HepG2 (cell line): ENCODE measurements around the gene EML2. TPM values are rescaled to one million over a fixed set of nuclear protein-coding genes. Genes with fewer than 3 reads are reported as not detected.

Experiments used
- ATAC-seq: fragments of 200-7000 bp; cut with Tn5 transposase; 3 replicates; pipeline ENCODE4 v1.9.1; 2020; ENCODE audit warnings: mild to moderate bottlenecking, moderate library complexity
- BruUV-seq: library from RNA; stranded (reverse); fragments of 400-500 nt; replicated peaks from 2 replicates; lab custom pipeline; 2021; lab: Mats Ljungman, UMichigan
- CTCF ChIA-PET: fragments of 300-600 bp; formaldehyde crosslinking; extraction: SDS; loops from one replicate; lab custom pipeline; 2021; ENCODE audit warnings: low total read pairs, inconsistent platforms, low intra/inter-chr PET ratio; lab: Yijun Ruan, JAX
- POLR2A ChIA-PET: fragments of 350-600 bp; sonication (Branson Sonifier 250); formaldehyde crosslinking; loops from one replicate; lab custom pipeline; 2020; ENCODE audit warnings: antibody characterized with exemption, inconsistent platforms; lab: Yijun Ruan, JAX
- DNase-seq: peaks from one replicate; pipeline ENCODE4 v3.0.0-alpha.2; 2015; ENCODE audit warnings: low spot score
- FAIRE-seq: peaks from 3 replicates; lab custom pipeline; 2011; peaks lifted over from hg19 to GRCh38; lab: Jason Lieb, UNC
- H2AFZ ChIP-seq: one replicate; pipeline ENCODE4 v1.6.1; 2011; ENCODE audit warnings: low read length, inconsistent platforms
- H3K27ac ChIP-seq: fragments of 300-600 bp; 3 replicates; pipeline ENCODE4 v1.8.0; 2011; ENCODE audit warnings: mixed run types, mild to moderate bottlenecking, mixed read lengths, low read length, inconsistent platforms; ENCODE audit not compliant: insufficient read depth; ENCODE audit errors: extremely low read length
- H3K27me3 ChIP-seq, 2 experiments: fragments of 200-600 bp in 1 of 2; 2 replicates in 1 of 2; 3 replicates in 1 of 2; pipeline versions ENCODE4 v1.6.0 to v1.8.0; 2011; ENCODE audit warnings: low read length in 2 of 2, mild to moderate bottlenecking in 2 of 2, moderate library complexity in 2 of 2, inconsistent platforms in 1 of 2; ENCODE audit not compliant: insufficient read depth in 2 of 2, control insufficient read depth in 1 of 2
- H3K36me3 ChIP-seq, 2 experiments: fragments of 200-600 bp in 1 of 2; replicated peaks in 1 of 2; 2 replicates in 1 of 2; 3 replicates in 1 of 2; pipeline versions ENCODE4 v1.5.1 to v1.8.0; 2011; ENCODE audit warnings: low read length in 2 of 2, inconsistent platforms in 1 of 2; ENCODE audit not compliant: insufficient read depth in 2 of 2, control insufficient read depth in 1 of 2
- H3K4me1 ChIP-seq: 2 replicates; pipeline ENCODE4 v1.5.1; 2012; ENCODE audit warnings: low read length, inconsistent platforms; ENCODE audit not compliant: insufficient read depth
- H3K4me2 ChIP-seq: 2 replicates; pipeline ENCODE4 v1.6.0; 2011; ENCODE audit warnings: low read depth, low read length, inconsistent platforms
- H3K4me3 ChIP-seq, 3 experiments: fragments of 200-600 bp in 1 of 3; sonication (generic), shearing (Covaris generic) in 1 of 3; replicated peaks in 1 of 3; 2 replicates each; pipeline ENCODE4 v1.5.1; 2011 to 2016; ENCODE audit warnings: low read length in 3 of 3, inconsistent platforms in 2 of 3, low read depth in 2 of 3, mild to moderate bottlenecking in 2 of 3, control low read depth in 1 of 3, mixed read lengths in 1 of 3; ENCODE audit not compliant: insufficient read depth in 1 of 3
- H3K79me2 ChIP-seq: one replicate; pipeline ENCODE4 v1.6.1; 2011; ENCODE audit warnings: low read length, inconsistent platforms; ENCODE audit not compliant: insufficient read depth
- H3K9ac ChIP-seq: 2 replicates; pipeline ENCODE4 v1.6.0; 2011; ENCODE audit warnings: mild to moderate bottlenecking, low read depth, low read length, inconsistent platforms; ENCODE audit not compliant: insufficient read depth
- H3K9me3 ChIP-seq: 2 replicates; pipeline ENCODE4 v1.5.1; 2012; ENCODE audit warnings: mild to moderate bottlenecking, low read length
- H4K20me1 ChIP-seq: 2 replicates; pipeline ENCODE4 v1.6.0; 2011; ENCODE audit warnings: inconsistent platforms, mild to moderate bottlenecking, low read length, moderate library complexity; ENCODE audit not compliant: insufficient read depth
- AGO2 ChIP-seq: fragments of 200-400 bp; formaldehyde crosslinking; optimal IDR thresholded peaks from 2 replicates; pipeline ENCODE3; 2017; ENCODE audit warnings: mild to moderate bottlenecking, low read depth, low read length, moderate library complexity
- ATF7 ChIP-seq, 2 experiments: fragments of 450-650 bp in 1 of 2; sonication (generic) in 1 of 2; formaldehyde crosslinking in 1 of 2; IDR thresholded peaks; 2 replicates each; pipeline versions ENCODE4 v1.4.0 to v1.6.1; 2016 to 2020; ENCODE audit warnings: antibody characterized with exemption in 1 of 2, mild to moderate bottlenecking in 1 of 2, missing genetic modification reagents in 1 of 2
- CREB1 ChIP-seq, 2 experiments: fragments of 450-650 bp in 1 of 2; IDR thresholded peaks; 2 replicates each; pipeline ENCODE4 v1.6.1; 2016 to 2017; ENCODE audit warnings: control low read depth in 1 of 2, mild to moderate bottlenecking in 1 of 2, missing compliant biosample characterization in 1 of 2, missing genetic modification characterization in 1 of 2
- CREM ChIP-seq, 2 experiments: sonication (generic) in 1 of 2; formaldehyde crosslinking in 1 of 2; IDR thresholded peaks; 2 replicates each; pipeline versions ENCODE4 v1.4.0 to v1.6.1; 2016 to 2020; ENCODE audit warnings: antibody characterized with exemption in 1 of 2, mild to moderate bottlenecking in 1 of 2, missing genetic modification reagents in 1 of 2
- FOSL2 ChIP-seq: sonication (generic); formaldehyde crosslinking; IDR thresholded peaks from 2 replicates; pipeline ENCODE4 v1.4.0; 2020; ENCODE audit warnings: missing genetic modification reagents
- FOXC1 ChIP-seq: sonication (generic); formaldehyde crosslinking; IDR thresholded peaks from 2 replicates; pipeline ENCODE4 v1.8.0; 2022; ENCODE audit warnings: mild to moderate bottlenecking, missing genetic modification reagents, borderline replicate concordance
- PAF1 ChIP-seq: IDR thresholded peaks from 2 replicates; pipeline ENCODE4 v1.6.1; 2016; ENCODE audit warnings: missing genetic modification reagents, missing compliant biosample characterization
- PRDM10 ChIP-seq: sonication (generic); formaldehyde crosslinking; IDR thresholded peaks from 2 replicates; pipeline ENCODE4 v1.4.0; 2020; ENCODE audit warnings: low read depth, missing genetic modification reagents
- SP1 ChIP-seq, 2 experiments: fragments of 450-650 bp in 1 of 2; sonication (generic) in 1 of 2; formaldehyde crosslinking in 1 of 2; IDR thresholded peaks; 2 replicates each; pipeline versions ENCODE4 v1.4.0 to v1.6.1; 2016 to 2020; ENCODE audit warnings: missing genetic modification reagents in 1 of 2
- ZNF598 ChIP-seq: sonication (generic); formaldehyde crosslinking; IDR thresholded peaks from 2 replicates; pipeline ENCODE4 v1.5.1; 2020; ENCODE audit warnings: mild to moderate bottlenecking, missing genetic modification reagents, borderline replicate concordance
- WGBS: methylation state at CpG from one replicate; pipeline ENCODE4 v1.1.6; 2017; ENCODE audit warnings: low lambda C conversion rate; 5-methylcytosine and 5-hydroxymethylcytosine counted together
- in situ Hi-C: cut with HindIII; loops from 2 replicates; pipeline ENCODE4 v1.10.0; 2017; ENCODE audit warnings: low pct_unique_long_range_greater_than_20kb; ENCODE audit not compliant: extremely low pct_ligation_motif_present
- intact Hi-C: fragments of 100-400 bp; cut with micrococcal nuclease; formaldehyde crosslinking; loops from one replicate; pipeline ENCODE4 v1.10.0; 2022; ENCODE audit not compliant: unreplicated experiment
- polyA plus RNA-seq, 8 experiments: library from polyadenylated mRNA; depleted of rRNA in 3 of 8; stranded (reverse) in 7 of 8; unstranded in 1 of 8; fragments of >200 nt; fragmentation: Illumina TruSeq in 4 of 8; extraction: Trizol in 4 of 8; gene quantifications; 2 replicates each; pipeline versions ENCODE4 v1.2.1 to v1.2.3, GENCODE V29; 2011 to 2016; ENCODE audit warnings: low read depth in 4 of 8, missing spikeins in 1 of 8, mixed read lengths in 1 of 8; ENCODE audit not compliant: insufficient read depth in 1 of 8
- total RNA-seq, 5 experiments: library from RNA; depleted of rRNA; stranded (reverse); fragments of >200 nt; fragmentation: Illumina TruSeq; extraction: Trizol; gene quantifications; 2 replicates each; pipeline ENCODE4 v1.2.3, GENCODE V29; 2016; ENCODE audit warnings: low read depth in 1 of 5

The EML2 gene
- total and polyA plus RNA-seq, 2 of the 13 experiments (the other 11 are each of a cell fraction or from before 2014, with no cell fraction given): 7.3 to 12.9 TPM

- Histone ChIP-seq H3K9me3 (no peaks in the 10 kb centered on the region), H3K27ac (no peak overlapping the region), H4K20me1 (no peaks in the 10 kb centered on the region), H3K9ac (no peak overlapping the region), H3K79me2 (no peaks in the 10 kb centered on the region), H3K4me2 (no peak overlapping the region), H3K36me3 (peaks cover 2 to 4% of the 10 kb centered on the region in 2 experiments; a peak in 2 of 5 replicates), H3K4me1 (no peaks in the 10 kb centered on the region), H3K4me3 (no peak overlapping the region), H2AFZ (no peak overlapping the region), H3K27me3 (no peaks in the 10 kb centered on the region)
- CTCF ChIA-PET: no interaction called here
- ATAC-seq (no peak; the same call in 2 of the 3 replicates), FAIRE-seq (no peak), DNase-seq (no peak)
- WGBS: 73% methylated on average over 27 of the region's 27 CpGs
- intact Hi-C loops (no loop called here), in situ Hi-C loops (no loop called here)
- BruUV-seq: no TSS peak
- POLR2A ChIA-PET: interaction anchor here (1.2 kb wide), 1 partner anchor 9 kb away, joined by 3 read pairs; no protein-coding TSS in a partner anchor
- peak; percentile 40; the same call in 1 of the 2 replicates for TF ChIP-seq CREM (IDR thresholded peaks at IDR 0.05)
- no peak for TF ChIP-seq CREM (CRISPR knock-in tag; IDR thresholded peaks at IDR 0.05)
- TF ChIP-seq FOXC1 (CRISPR knock-in tag): no peak
- peak; percentile 74 for TF ChIP-seq FOSL2 (CRISPR knock-in tag)
- TF ChIP-seq ATF7 (IDR thresholded peaks at IDR 0.05): peak; percentile 51; the same call in 1 of the 2 replicates
- no peak for TF ChIP-seq ATF7 (CRISPR knock-in tag; IDR thresholded peaks at IDR 0.05)
- peak; percentile 19 for TF ChIP-seq AGO2
- TF ChIP-seq PAF1 (CRISPR knock-in tag): no peak
- TF ChIP-seq SP1 (IDR thresholded peaks at IDR 0.05): no peak
- peak; percentile 66; the same call in 1 of the 2 replicates for TF ChIP-seq SP1 (CRISPR knock-in tag; IDR thresholded peaks at IDR 0.05)
- TF ChIP-seq PRDM10 (CRISPR knock-in tag): no peak
- TF ChIP-seq ZNF598 (CRISPR knock-in tag): no peak
- TF ChIP-seq CREB1 (IDR thresholded peaks at IDR 0.05): peak; percentile 98
- peak; percentile 47; the same call in 1 of the 2 replicates for TF ChIP-seq CREB1 (CRISPR knock-in tag; IDR thresholded peaks at IDR 0.05)
Measured at GRCh38 chr19:45632468-45633196, 6.6 kb downstream of the EML2 start.
